Measurements from ENCODE around the gene CLASP2. TPM values are rescaled to one million over a fixed set of nuclear protein-coding genes. Genes with fewer than 3 reads are reported as not detected.
"Not testable (repeated sequence)": the region's sequence is repeated elsewhere in the genome, so short reads cannot be mapped to it uniquely, and the experiment has no call there.

The CLASP2 gene
- total and polyA plus RNA-seq, 8 donors: 48.4 to 73.3 (median 61.6) TPM

- no peak overlapping the region for H3K27ac ChIP-seq
- TF ChIP-seq, protein P1, sequence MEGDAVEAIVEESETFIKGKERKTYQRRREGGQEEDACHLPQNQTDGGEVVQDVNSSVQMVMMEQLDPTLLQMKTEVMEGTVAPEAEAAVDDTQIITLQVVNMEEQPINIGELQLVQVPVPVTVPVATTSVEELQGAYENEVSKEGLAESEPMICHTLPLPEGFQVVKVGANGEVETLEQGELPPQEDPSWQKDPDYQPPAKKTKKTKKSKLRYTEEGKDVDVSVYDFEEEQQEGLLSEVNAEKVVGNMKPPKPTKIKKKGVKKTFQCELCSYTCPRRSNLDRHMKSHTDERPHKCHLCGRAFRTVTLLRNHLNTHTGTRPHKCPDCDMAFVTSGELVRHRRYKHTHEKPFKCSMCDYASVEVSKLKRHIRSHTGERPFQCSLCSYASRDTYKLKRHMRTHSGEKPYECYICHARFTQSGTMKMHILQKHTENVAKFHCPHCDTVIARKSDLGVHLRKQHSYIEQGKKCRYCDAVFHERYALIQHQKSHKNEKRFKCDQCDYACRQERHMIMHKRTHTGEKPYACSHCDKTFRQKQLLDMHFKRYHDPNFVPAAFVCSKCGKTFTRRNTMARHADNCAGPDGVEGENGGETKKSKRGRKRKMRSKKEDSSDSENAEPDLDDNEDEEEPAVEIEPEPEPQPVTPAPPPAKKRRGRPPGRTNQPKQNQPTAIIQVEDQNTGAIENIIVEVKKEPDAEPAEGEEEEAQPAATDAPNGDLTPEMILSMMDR (IDR thresholded peaks at IDR 0.05): no peak
- DNase-seq (no peak), ATAC-seq (no peak)
- H3K4me1 ChIP-seq: no peaks in the 10 kb centered on the region
- no peaks in the 10 kb centered on the region for H3K27me3 ChIP-seq
- no peak overlapping the region for H3K4me3 ChIP-seq
- H3K9me3 ChIP-seq: no peaks in the 10 kb centered on the region
- no peaks in the 10 kb centered on the region for H3K36me3 ChIP-seq
- intact Hi-C loops (cut with DNase I): no loop called here
Observed at GRCh38 chr3:33447958-33448357, 270.1 kb downstream of the CLASP2 start.

DNA sequence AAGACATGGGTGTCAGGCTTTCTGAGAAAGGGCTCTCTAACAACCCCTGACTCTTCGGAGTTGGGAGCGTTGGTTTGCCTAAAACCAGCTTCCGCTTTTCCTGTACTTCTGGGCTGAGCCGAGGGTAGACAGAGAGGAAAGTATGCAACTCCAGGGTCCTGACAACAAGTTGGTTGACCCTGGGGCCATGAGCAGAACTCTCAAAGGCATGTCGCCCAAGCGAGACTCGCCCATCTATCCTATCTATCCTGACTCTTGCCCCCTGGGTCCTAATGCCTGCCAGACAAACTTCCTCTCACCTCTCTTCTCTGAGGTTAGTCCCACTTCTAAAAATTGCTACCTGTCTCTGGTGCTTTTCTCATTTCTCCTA lies 270.8 kb downstream of the CLASP2 start:
- ATAC-seq; H3K27ac ChIP-seq; H3K4me1 ChIP-seq; DNase-seq; intact Hi-C loops (cut with DNase I); H3K9me3 ChIP-seq; H3K36me3 ChIP-seq; H3K27me3 ChIP-seq; H3K4me3 ChIP-seq: not testable (repeated sequence)

Other genes with a start within 250 kb of the CLASP2 start
- 100 to 1,000 TPM; 228 to 270 TPM for gene PDCD6IP, start 80.4 kb upstream of the CLASP2 start, total RNA-seq
- gene PDCD6IP, start 80.4 kb upstream of the CLASP2 start, polyA plus RNA-seq (ENCODE audit: insufficient read length in 6 of 6): 100 to 1,000 TPM; 172 to 240 (median 189) TPM